Transverse colon (tissue), 4 donors: Measurements from ENCODE around the gene DTX3. TPM values are rescaled to one million over a fixed set of nuclear protein-coding genes. Genes with fewer than 3 reads are reported as not detected.
"Not testable (repeated sequence)": the region's sequence is repeated elsewhere in the genome, so short reads cannot be mapped to it uniquely, and the experiment has no call there.

ENCODE experiments used
- DNase-seq: peaks from one replicate; pipeline ENCODE4 v3.0.0-alpha.2; 2019
- H3K27ac ChIP-seq, 4 donors: fragments of 200-600 bp; sonication (generic); 2 replicates each; pipeline ENCODE4 v1.5.1; 2016 to 2018; ENCODE audit warnings: inconsistent platforms in 4 of 4
- H3K27me3 ChIP-seq: fragments of 200-600 bp; sonication (generic); 2 replicates; pipeline ENCODE4 v1.5.1; 2017; ENCODE audit warnings: inconsistent platforms
- H3K36me3 ChIP-seq, 4 donors: fragments of 200-600 bp; sonication (generic); 2 replicates each; pipeline ENCODE4 v1.5.1; 2017 to 2019; ENCODE audit warnings: inconsistent platforms in 4 of 4
- H3K4me1 ChIP-seq, 4 donors: fragments of 200-600 bp; sonication (generic); 2 replicates each; pipeline ENCODE4 v1.5.1; 2017 to 2020; ENCODE audit warnings: inconsistent platforms in 4 of 4
- H3K4me3 ChIP-seq, 4 donors: fragments of 200-600 bp; sonication (generic); 1 replicate in 1 of 4; 2 replicates in 3 of 4; pipeline versions ENCODE4 v1.5.1 to v1.6.1; 2017 to 2019; ENCODE audit warnings: inconsistent platforms in 4 of 4
- H3K9me3 ChIP-seq, 2 donors: fragments of 200-600 bp; sonication (generic); 2 replicates each; pipeline ENCODE4 v1.5.1; 2017 to 2019; ENCODE audit warnings: inconsistent platforms in 2 of 2
- EP300 ChIP-seq: sonication (generic); formaldehyde crosslinking; IDR thresholded peaks from one replicate; pipeline ENCODE4 v1.6.1; 2017; ENCODE audit warnings: antibody characterized with exemption, low read depth
- POLR2A ChIP-seq: fragments of 450-650 bp; IDR thresholded peaks from one replicate; pipeline ENCODE4 v1.6.1; 2016; ENCODE audit warnings: antibody characterized with exemption, mild to moderate bottlenecking, moderate library complexity
- POLR2AphosphoS5 ChIP-seq, 3 donors: sonication (generic); formaldehyde crosslinking; IDR thresholded peaks; one replicate each; pipeline ENCODE4 v1.6.1; 2016; ENCODE audit warnings: antibody characterized with exemption in 3 of 3
- WGBS, 2 donors: methylation state at CpG; one replicate each; pipeline ENCODE4 v1.1.5; 2018; ENCODE audit warnings: low coverage in 1 of 2; 5-methylcytosine and 5-hydroxymethylcytosine counted together
- in situ Hi-C, 4 donors: fragments of 200-750 bp; cut with MboI; loops; one replicate each; pipeline versions ENCODE4 v1.15.0 to v1.15.1; 2017; ENCODE audit warnings: low sequenced_read_pairs in 3 of 4, low pct_ligation_motif_present in 1 of 4, low pct_unique_long_range_greater_than_20kb in 1 of 4
- intact Hi-C: fragments of 100-400 bp; cut with DNase I; formaldehyde crosslinking; loops from one replicate; pipeline ENCODE4 v1.15.1; 2023; ENCODE audit warnings: low total_unique reads
- total RNA-seq, 4 donors: library from RNA; depleted of rRNA; stranded (reverse); fragments of >200 nt; gene quantifications; one replicate each; pipeline ENCODE4 v1.1.0, GENCODE V29; 2016
- TF ChIP-seq, protein P1 (sequence below), 5 experiments: fragments of 200-600 bp in 3 of 5; fragments of 450-650 bp in 2 of 5; sonication (generic) in 3 of 5; IDR thresholded peaks; 1 replicate in 2 of 5; 2 replicates in 3 of 5; pipeline ENCODE4 v1.5.1; 2016 to 2017; ENCODE audit warnings: antibody characterized with exemption in 5 of 5, inconsistent platforms in 3 of 5, mild to moderate bottlenecking in 2 of 5, moderate library complexity in 1 of 5

Gene DTX3, protein sequence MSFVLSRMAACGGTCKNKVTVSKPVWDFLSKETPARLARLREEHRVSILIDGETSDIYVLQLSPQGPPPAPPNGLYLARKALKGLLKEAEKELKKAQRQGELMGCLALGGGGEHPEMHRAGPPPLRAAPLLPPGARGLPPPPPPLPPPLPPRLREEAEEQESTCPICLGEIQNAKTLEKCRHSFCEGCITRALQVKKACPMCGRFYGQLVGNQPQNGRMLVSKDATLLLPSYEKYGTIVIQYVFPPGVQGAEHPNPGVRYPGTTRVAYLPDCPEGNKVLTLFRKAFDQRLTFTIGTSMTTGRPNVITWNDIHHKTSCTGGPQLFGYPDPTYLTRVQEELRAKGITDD
- 10 to 100 TPM in 1 of 4 donors, 1 to 10 TPM in 3; 8.0 to 10.9 (median 9.6) TPM for total RNA-seq

DNA sequence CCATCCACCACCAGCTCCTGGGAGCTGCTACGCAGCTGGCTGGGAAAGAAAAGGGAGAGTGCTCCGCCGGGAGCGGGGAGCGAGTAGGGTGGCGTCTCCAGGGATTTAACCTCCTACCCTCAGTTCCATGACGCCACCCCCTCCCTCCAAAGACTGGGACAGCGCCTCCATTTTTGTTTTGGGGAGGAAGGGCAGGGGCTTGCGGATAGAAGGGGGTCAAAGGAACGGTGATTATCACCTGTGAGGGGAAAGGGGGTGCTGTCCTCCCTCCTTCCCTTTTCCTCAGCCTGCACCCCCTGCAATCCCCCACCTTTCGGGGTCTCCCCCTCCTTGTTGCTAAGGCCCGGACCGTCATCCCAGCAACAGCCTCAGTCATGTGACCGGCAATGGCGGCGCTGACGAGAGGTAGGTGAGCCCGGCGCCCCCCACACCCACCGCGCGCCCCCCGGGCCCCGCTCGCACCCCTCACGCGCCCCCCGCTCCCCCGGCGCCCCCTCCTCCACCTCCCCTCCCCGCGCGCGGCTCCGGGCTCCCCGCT, at the start of gene DTX3:
Gene DTX3, plus strand, starts transcription at position 371 of the 538 bp plus-strand sequence. CDS start 1,694 bp downstream, outside the sequence.
- Histone ChIP-seq H3K27ac (peak within 1 kb of the TSS; percentile 81 to 95 (median 90)), H3K9me3 (no peaks in the 10 kb centered on the region), H3K27me3 (peaks cover 20% of the 10 kb centered on the region), H3K4me3 (peak within 1 kb of the TSS; percentile 54 to 94 (median 58)), H3K4me1 (peaks cover under 1 to 28% (median 12%) of the 10 kb centered on the region in 4 donors), H3K36me3 (peaks cover 0 to 23% (median 10%) of the 10 kb centered on the region in 4 donors)
- TF ChIP-seq POLR2AphosphoS5 (IDR thresholded peaks at IDR 0.05) = peak in 1 of 3 donors; percentile 30
- TF ChIP-seq, protein P1, sequence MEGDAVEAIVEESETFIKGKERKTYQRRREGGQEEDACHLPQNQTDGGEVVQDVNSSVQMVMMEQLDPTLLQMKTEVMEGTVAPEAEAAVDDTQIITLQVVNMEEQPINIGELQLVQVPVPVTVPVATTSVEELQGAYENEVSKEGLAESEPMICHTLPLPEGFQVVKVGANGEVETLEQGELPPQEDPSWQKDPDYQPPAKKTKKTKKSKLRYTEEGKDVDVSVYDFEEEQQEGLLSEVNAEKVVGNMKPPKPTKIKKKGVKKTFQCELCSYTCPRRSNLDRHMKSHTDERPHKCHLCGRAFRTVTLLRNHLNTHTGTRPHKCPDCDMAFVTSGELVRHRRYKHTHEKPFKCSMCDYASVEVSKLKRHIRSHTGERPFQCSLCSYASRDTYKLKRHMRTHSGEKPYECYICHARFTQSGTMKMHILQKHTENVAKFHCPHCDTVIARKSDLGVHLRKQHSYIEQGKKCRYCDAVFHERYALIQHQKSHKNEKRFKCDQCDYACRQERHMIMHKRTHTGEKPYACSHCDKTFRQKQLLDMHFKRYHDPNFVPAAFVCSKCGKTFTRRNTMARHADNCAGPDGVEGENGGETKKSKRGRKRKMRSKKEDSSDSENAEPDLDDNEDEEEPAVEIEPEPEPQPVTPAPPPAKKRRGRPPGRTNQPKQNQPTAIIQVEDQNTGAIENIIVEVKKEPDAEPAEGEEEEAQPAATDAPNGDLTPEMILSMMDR (IDR thresholded peaks at IDR 0.05) = no peak
- WGBS, 2 donors = 3 to 9% methylated on average over 13 to 19 of the region's 36 CpGs
- in situ Hi-C loops = no loop called here
- DNase-seq = no peak
- intact Hi-C loops = no loop called here

- Histone ChIP-seq H3K36me3 (no peaks in the 10 kb centered on the region), H3K27me3 (peaks cover 24% of the 10 kb centered on the region), H3K4me1 (peaks cover 0 to 5% (median 4%) of the 10 kb centered on the region in 4 donors), H3K9me3 (no peaks in the 10 kb centered on the region), H3K4me3 (no peak overlapping the region), H3K27ac (no peak overlapping the region)
- intact Hi-C loops (loop anchor here (5.0 kb wide), 1 partner anchor 117 kb away; no protein-coding TSS in a partner anchor), in situ Hi-C loops (no loop called here)
- 94% methylated on average over 1 of the region's 1 CpG; no CpG with 5 or more reads in 1 of the 2 donors for WGBS, 2 donors
- DNase-seq = no peak
- TF ChIP-seq EP300 (no peak), POLR2AphosphoS5 (IDR thresholded peaks at IDR 0.05) (no peak), POLR2A (no peak)
These were observed 49.7 kb upstream of the DTX3 start for GRCh38 chr12:57554897-57555296.

GRCh38 chr12:57558864-57559263, 45.8 kb upstream of the DTX3 start:
- no peak for DNase-seq
- TF ChIP-seq POLR2AphosphoS5 (IDR thresholded peaks at IDR 0.05) (no peak), EP300 (no peak), POLR2A (no peak)
- TF ChIP-seq, protein P1 (IDR thresholded peaks at IDR 0.05) = no peak
- in situ Hi-C loops = no loop called here

GRCh38 chr12:57560516-57560915, 44.1 kb upstream of the DTX3 start:
- Histone ChIP-seq H3K4me1 (no peaks in the 10 kb centered on the region), H3K4me3 (no peak overlapping the region), H3K27me3 (peaks cover 31% of the 10 kb centered on the region), H3K27ac (no peak overlapping the region), H3K36me3 (no peaks in the 10 kb centered on the region), H3K9me3 (no peaks in the 10 kb centered on the region)
- DNase-seq = no peak
- 86 to 92% methylated on average over 2 of the region's 2 CpGs for WGBS, 2 donors
- intact Hi-C loops (no loop called here), in situ Hi-C loops (no loop called here)
- TF ChIP-seq EP300 (no peak), POLR2A (no peak), POLR2AphosphoS5 (IDR thresholded peaks at IDR 0.05) (no peak)
- TF ChIP-seq, protein P1 (IDR thresholded peaks at IDR 0.05) = no peak

More at GRCh38 chr12:57558864-57559263, 45.8 kb upstream of the DTX3 start:
- H3K36me3 ChIP-seq = no peaks in the 10 kb centered on the region
- WGBS, 2 donors = 72 to 77% methylated on average over 4 of the region's 4 CpGs
- H3K9me3 ChIP-seq = no peaks in the 10 kb centered on the region
- intact Hi-C loops = loop anchor here (5.0 kb wide), 1 partner anchor 113 kb away; no protein-coding TSS in a partner anchor
- H3K27me3 ChIP-seq = peaks cover 27% of the 10 kb centered on the region
- no peak overlapping the region for H3K27ac ChIP-seq
- no peak overlapping the region for H3K4me3 ChIP-seq
- H3K4me1 ChIP-seq = no peaks in the 10 kb centered on the region

- peaks cover 31% of the 10 kb centered on the region for H3K27me3 ChIP-seq
- 40 to 80% methylated on average over 1 of the region's 1 CpG for WGBS, 2 donors
- DNase-seq, H3K4me1 ChIP-seq, H3K27ac ChIP-seq, in situ Hi-C loops, intact Hi-C loops, H3K9me3 ChIP-seq, H3K36me3 ChIP-seq, H3K4me3 ChIP-seq: not testable (repeated sequence)
These were observed 43.5 kb upstream of the DTX3 start for GRCh38 chr12:57561117-57561516.
